ENCODE results near the gene PFN3. TPM values are rescaled to one million over a fixed set of nuclear protein-coding genes. Genes with fewer than 3 reads are reported as not detected.

PFN3 gene
- polyA plus RNA-seq, 1 of the 3 experiments (the other 2 are of a cell fraction) = not detected

- 85% methylated on average over 7 of the region's 7 CpGs for WGBS (ENCODE audit: low lambda C conversion rate)
- Histone ChIP-seq H3K27me3 (ENCODE audit: insufficient read depth) (no peaks in the 10 kb centered on the region), H3F3A (replicated peaks; ENCODE audit: insufficient read depth) (peaks cover 5% of the 10 kb centered on the region), H3K4me1 (ENCODE audit: control insufficient read depth in 1 of 2, insufficient read depth in 2 of 2, low read depth in 1 of 2, low read length in 1 of 2) (peaks cover 0 to 26% of the 10 kb centered on the region in 2 experiments; a peak in 1 of 4 replicates), H3K9ac (no peak overlapping the region), H4K20me1 (ENCODE audit: insufficient read depth) (0 out of 2 replicates have a peak, but pooled peaks cover 13% of the 10 kb centered on the region), H2AFZ (ENCODE audit: low read depth) (no peak overlapping the region), H3K79me2 (ENCODE audit: insufficient read depth) (peaks cover 30% of the 10 kb centered on the region), H3K36me3 (replicated peaks in 1 of 2; ENCODE audit: control insufficient read depth in 1 of 2, insufficient read depth in 2 of 2, low read length in 1 of 2) (peaks cover 7 to 45% of the 10 kb centered on the region in 2 experiments), H3K27ac (ENCODE audit: low read depth in 2 of 2, low read length in 1 of 2) (no peak overlapping the region), H3K9me3 (no peaks in the 10 kb centered on the region), H3K4me3 (ENCODE audit: low read depth in 2 of 2, low read length in 1 of 2) (no peak overlapping the region), H3K9me2 (no peaks in the 10 kb centered on the region), H3K4me2 (no peak overlapping the region)
- ChIA-PET CTCF (interaction anchor here (1.4 to 10.8 kb wide), 4 partner anchors 11 to 26 kb away, joined by 4 to 120 read pairs (median 30); no protein-coding TSS in a partner anchor), POLR2A (interaction anchor here (1.5 kb wide), 1 partner anchor 15 kb away, joined by 3 read pairs; no protein-coding TSS in a partner anchor)
- DNase-seq = no peak
- TF ChIP-seq MAX (IDR thresholded peaks at IDR 0.05; ENCODE audit: low read depth) = no peak
- TF ChIP-seq ELF1 (IDR thresholded peaks at IDR 0.05) = no peak
- TF ChIP-seq GATA2 (CRISPR knock-in tag; IDR thresholded peaks at IDR 0.05) = no peak
- no peak for TF ChIP-seq EZH2phosphoT487 (IDR thresholded peaks at IDR 0.05; ENCODE audit: borderline replicate concordance, low read depth)
- no peak for TF ChIP-seq USF1 (IDR thresholded peaks at IDR 0.05; ENCODE audit: borderline replicate concordance, low read depth)
- TF ChIP-seq TCF12 (IDR thresholded peaks at IDR 0.05) = no peak
- no peak for TF ChIP-seq RCOR1 (IDR thresholded peaks at IDR 0.05; ENCODE audit: low read length)
- TF ChIP-seq MEF2A (IDR thresholded peaks at IDR 0.05; ENCODE audit: borderline replicate concordance, low read depth) = no peak
- TF ChIP-seq REST (IDR thresholded peaks at IDR 0.05; ENCODE audit: low read depth, low read length) = no peak
- TF ChIP-seq RFX5 (IDR thresholded peaks at IDR 0.05; ENCODE audit: low read length) = no peak
- TF ChIP-seq SMC3 (IDR thresholded peaks at IDR 0.05; ENCODE audit: low read depth, low read length) = no peak
- no peak for TF ChIP-seq NFIC (IDR thresholded peaks at IDR 0.05; ENCODE audit: borderline replicate concordance)
- TF ChIP-seq FOXM1 (IDR thresholded peaks at IDR 0.05; ENCODE audit: low read depth) = no peak
- TF ChIP-seq RXRA (IDR thresholded peaks at IDR 0.05; ENCODE audit: borderline replicate concordance, low read depth) = no peak
- no peak for TF ChIP-seq TEAD4 (IDR thresholded peaks at IDR 0.05; ENCODE audit: borderline replicate concordance, insufficient read depth)
- no peak for TF ChIP-seq SIN3A (IDR thresholded peaks at IDR 0.05; ENCODE audit: borderline replicate concordance, low read depth, low read length)
These were observed 30.5 kb upstream of the PFN3 start for GRCh38 chr5:177430972-177431316.
